Right lung (tissue), 5 donors: ENCODE data around the gene TTYH1. TPM values are rescaled to one million over a fixed set of nuclear protein-coding genes. Genes with fewer than 3 reads are reported as not detected.
A peak's percentile ranks its signal among the peaks of the same experiment; 100 is the strongest.
"Not testable (repeated sequence)": the region's sequence is repeated elsewhere in the genome, so short reads cannot be mapped to it uniquely, and the experiment has no call there.

Experiments used
- DNase-seq, 2 donors: peaks; one replicate each; pipeline ENCODE4 v3.0.0-alpha.2; 2013
- polyA plus RNA-seq, 5 donors: library from polyadenylated mRNA; unstranded; fragments of 120-200 nt; gene quantifications; one replicate each; pipeline versions ENCODE4 v1.2.1 to v1.2.3, GENCODE V29; 2013; ENCODE audit warnings: inconsistent platforms in 1 of 5, low replicate concordance in 1 of 5; ENCODE audit not compliant: insufficient read length in 5 of 5, insufficient read depth in 1 of 5

Gene TTYH1
- polyA plus RNA-seq, 5 donors, result 2.9 to 11.7 (median 4.0) TPM

DNA sequence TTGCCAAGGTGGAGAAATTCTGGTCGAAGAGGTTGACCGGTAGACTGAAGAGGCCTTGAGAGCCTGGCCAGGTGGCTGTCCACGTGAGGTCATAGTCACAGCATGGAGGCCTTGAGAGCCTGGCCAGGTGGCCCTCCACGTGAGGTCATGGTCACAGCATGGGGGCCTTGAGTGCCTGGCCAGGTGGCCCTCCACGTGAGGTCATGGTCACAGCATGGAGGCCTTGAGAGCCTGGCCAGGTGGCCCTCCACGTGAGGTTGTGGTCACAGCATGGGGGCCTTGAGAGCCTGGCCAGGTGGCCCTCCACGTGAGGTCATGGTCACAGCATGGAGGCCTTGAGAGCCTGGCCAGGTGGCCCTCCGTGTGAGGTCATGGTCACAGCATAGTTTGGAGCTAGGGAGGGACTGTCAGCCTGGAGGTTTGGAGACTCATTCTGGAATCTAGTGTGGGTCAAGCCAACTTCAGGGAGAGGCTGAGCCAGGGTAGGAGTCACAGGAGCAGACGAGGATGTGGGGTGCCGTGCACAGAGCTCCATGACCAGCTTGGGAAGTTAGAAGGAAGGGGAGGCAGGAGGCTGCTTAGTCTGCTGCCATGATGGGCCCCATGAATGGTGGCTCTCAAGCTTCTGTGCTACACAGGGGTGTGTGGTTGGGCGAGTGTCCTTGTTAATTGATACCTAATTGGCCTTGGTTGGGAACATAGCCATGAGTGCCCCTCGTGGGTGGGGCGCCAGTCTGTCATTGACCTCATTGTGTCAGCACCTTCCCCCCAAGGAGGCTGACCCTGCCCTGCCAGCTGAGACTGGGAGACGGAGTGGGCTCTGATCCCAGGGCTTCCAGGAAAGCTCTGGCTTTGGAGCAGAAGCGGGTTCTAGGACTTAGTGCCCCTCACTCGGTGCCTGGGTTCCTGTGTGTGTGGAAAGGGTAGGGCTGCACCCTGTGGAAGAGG is 44.3 kb downstream of the TTYH1 start:
- DNase-seq, result no peak

- DNase-seq, result no peak
Observed at GRCh38 chr19:54460230-54461005, 45.2 kb downstream of the TTYH1 start.

DNA sequence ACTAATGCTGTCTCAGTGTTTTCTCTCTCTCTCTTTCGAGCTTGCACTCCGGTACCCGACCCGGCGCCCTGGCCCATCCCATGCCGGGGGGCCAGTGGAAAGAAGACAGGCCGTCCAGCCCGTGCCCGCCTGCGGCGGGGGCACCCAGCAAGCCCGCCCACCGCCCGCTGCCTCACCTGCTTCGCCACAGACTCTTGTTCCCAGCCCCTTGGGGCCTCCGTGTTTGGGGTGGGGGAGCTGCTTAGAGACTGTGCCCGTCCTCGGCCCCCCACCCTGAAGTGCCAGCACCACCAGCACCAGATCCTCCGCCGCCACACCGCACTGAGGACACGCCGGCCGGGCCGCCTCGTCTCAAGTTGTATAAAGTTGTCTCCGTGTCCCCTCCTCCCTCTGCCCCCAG is 45.9 kb downstream of the TTYH1 start:
- no peak for DNase-seq

GRCh38 chr19:54461613-54462012 is 46.3 kb downstream of the TTYH1 start:
- DNase-seq, result peak; percentile 92 to 93

DNA sequence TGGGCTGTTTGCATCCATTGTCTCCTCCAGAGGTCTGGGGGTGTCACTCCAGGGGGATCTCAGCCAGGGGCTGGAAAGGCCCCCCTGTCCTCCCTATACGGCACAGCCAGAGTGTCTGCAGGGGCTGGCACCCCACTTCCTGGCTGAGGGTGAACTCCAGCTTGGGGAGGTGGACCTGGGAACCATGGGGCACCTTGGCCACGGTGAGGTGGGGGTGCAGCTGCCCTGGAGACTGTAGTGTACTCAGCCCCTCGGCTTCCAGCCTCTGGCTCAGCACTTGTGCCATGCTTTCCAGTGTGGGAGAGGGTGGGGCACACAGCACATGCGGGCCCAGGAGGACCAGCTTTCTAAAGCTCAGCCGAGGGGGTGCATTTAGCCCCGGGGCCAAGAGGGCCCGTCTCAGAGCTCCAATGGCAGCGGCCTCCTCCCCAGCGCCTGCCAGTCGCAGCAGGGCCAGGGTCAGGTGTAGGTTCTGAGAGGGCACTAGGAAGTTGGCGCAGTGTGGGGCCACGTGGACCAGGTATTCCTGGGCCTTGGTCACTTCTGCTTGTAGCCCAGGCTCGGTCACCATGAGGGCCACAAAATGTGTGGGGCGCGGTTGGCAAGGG is 46.9 kb downstream of the TTYH1 start:
- DNase-seq, result no peak

DNA sequence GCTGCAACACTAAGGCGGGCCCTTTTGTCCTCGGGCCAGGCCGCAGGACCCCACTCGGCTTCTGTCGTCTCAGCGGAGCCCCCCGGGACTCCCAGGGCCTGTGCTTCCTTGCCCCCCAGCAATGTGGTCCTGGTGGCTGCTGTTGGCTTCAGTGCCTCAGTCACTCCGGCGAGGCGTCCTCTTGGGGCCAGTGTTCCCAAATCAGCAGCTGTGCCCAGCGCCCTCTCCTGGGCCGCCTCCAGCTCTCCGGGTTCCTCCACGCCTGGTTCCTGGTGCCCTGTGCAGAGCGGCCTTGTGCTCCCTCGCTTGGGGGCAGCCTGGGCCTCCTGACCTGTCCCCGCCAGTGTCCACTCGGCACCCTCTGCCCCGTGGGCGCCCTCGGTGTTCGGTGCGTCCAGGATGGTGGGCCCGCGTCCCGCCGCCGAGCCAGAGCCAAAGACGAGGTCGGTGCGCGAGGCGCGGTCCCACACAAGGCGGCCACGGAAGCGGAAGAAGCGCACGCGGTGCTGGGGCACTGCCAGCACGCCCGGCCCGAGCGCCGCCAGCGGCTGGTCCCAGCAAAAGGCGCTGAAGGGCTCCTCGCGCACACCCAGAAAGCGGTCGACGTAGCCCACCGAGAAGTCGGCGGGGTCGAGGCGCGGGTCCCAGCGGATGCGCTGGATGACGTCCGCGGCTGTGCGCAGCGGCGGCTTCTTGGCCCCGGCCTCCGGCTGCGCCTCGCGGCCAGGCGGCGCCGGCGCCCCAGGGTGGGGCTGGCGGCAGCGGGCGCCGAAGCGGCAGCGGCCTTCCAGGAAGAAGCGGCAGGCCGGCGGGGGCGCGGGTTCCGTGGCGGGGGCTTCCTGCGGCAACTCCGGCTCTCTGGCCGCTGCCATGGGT is 47.6 kb downstream of the TTYH1 start:
- DNase-seq, result peak; percentile 66 to 79

DNA sequence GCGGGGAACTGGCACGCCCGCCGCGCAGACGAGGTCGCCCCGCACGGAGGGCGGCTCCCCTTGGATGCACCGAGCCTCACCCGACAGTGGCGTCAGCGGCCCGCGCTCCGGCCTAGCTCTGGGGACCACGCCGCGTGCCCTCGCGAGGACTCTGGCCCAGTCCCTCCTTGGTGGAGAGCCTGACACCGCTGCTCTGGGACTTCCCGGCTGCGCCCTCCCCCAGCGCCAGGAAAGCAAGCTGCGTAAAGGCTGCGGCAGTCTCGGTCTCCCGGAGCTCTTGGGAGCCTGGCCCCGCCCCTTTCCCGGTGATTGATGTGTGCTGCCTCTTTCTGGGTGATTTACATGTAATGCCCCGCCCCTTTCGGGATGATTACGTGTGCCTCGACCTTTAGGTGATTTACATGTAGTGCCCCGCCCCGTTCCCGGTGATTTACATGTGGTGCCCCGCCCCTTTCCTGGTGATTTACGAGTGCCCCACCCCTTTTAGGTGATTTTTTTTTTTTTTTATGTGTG is 48.3 kb downstream of the TTYH1 start, which contains the start of gene LENG9:
TSS of gene LENG9 (minus strand) at position 248 of the 513 bp plus-strand sequence. CDS start 252 bp downstream, outside the sequence.
- DNase-seq, result peak; percentile 95 to 96

DNA sequence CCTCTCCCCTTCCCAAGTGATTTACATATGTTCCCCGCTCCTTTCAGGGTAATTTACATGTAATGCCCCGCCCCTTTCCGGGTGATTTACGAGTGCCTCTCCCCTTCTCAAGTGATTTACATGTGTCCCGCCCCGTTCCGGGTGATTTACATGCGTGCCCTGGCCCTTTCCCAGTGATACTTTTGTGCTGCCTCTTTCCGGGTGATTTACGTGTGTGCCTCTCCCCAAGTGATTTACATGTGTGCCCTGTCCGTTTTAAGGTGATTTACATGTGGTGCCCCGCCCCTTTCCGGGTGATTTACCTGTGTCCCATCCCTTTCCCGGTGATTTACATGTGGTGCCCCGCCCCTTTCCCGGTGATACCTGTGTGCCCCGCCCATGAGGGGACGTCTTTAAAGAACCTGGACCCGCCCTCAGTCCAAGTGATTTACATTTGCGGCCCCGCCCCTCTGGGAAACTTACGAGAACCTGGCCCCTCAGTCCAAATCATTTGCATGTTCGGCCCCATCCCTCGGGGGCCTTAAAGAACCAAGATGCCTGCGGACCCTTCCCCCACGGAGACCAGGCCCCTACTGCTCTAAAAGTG is 48.9 kb downstream of the TTYH1 start:
- peak; percentile 83 to 85 for DNase-seq

DNA sequence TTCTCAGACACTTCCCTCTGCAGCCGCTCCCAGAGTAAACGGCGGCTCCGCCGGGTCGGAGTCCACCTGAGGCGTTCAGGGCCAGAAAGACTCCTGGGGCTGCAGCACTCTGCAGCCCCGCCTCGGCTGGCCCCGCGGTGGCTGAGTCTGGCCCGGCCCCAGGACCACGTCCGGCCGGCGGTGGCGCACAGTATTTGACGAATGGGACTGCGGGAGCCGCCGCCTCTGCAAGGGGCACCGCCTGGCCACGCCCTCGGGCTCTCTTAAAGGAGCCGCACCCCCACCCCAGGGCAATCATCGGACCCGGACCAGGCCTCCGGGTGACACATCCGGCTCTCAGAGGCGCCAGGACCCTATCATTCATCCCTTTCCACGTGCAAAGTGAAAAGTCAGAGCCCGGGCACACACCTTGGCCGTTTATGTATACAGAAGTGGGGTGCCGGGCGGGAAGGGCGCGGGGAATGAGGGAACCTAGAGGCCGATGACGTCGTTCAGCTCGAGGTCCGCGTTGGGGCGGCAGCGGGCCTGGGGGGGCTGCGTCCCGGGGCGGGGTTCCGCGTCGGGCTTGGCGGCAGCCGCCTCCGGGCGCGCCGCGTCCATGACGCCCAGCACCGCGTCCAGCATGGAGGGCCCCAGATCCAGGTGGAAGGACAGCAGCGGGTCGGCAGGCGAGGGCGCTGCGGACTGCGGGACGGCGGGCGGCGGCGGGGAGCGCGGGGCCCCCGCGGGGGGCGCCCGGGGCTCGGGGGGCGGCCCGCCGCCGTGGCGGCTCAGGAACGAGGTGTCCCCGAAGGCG is 49.6 kb downstream of the TTYH1 start:
- peak in 1 of 2 donors; percentile 83 for DNase-seq

GRCh38 chr19:54465426-54466109 is 50.3 kb downstream of the TTYH1 start:
- no peak for DNase-seq

DNA sequence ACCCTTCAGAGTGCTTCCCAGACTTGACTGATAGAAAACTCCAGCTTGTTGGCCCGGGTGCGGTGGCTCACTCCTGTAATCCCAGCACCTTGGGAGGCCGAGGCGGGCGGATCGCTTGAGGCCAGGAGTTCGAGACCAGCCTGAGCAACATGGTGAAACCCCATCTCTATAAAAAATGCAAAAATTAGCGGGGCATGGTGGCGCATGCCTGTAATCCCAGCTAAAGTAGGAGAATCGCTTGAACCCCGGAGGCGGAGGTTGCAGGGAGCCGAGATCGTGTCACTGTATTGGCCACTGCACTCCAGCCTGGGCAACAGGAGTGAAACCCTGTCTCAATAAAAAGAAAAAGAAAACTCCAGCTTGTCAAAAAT is 50.8 kb downstream of the TTYH1 start:
- not testable (repeated sequence) for DNase-seq

DNA sequence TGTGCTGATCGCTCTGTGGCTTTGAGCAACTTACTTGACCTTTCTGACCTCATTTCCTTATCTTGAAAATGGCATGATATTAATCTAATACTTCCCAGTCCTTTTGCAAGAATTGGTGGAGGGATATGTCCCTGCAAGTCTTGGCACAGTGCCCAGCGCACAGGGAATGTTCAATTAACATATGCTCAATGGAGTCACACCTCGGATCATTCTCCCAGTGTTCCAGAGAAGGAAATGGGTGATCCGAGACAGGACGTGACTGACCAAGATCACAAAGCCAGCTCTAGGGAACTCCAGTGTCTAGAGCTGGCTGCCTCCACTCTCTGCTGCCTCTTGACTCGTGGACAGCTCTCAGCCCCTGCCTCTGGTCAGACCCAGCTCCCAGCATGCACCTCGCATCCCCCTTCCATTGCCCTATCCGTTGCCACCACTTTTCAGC is 54.3 kb downstream of the TTYH1 start:
- no peak for DNase-seq

DNA sequence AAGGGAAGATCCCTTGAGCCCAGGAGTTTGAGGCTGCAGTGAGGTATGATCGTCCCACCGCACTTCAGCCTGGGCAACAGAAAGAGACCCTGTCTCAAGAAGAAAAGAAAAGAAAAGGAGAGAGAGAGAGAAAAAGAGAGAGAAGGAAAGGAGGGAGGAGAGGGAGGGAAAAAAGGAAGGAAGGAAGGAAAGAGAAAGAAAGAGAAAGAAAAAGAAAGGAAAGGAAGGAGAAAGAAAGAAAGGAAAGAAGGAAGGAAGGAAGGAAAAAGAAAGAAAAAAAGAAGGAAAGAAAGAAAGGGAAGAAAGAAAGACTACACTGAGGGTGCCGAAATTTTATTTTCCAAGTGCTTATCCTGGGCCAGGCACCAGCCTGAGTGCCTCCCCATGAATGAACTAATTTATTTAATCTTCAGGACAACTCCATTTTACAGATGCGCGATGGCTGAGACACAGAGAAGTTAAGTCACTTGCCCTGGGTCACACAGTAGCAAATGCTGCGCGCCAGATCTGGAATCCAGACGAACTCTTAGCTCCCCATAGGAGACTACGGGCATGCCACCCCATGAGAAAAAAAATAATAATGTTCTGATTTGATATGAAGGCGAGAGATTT is 55.1 kb downstream of the TTYH1 start:
- DNase-seq, result no peak

DNA sequence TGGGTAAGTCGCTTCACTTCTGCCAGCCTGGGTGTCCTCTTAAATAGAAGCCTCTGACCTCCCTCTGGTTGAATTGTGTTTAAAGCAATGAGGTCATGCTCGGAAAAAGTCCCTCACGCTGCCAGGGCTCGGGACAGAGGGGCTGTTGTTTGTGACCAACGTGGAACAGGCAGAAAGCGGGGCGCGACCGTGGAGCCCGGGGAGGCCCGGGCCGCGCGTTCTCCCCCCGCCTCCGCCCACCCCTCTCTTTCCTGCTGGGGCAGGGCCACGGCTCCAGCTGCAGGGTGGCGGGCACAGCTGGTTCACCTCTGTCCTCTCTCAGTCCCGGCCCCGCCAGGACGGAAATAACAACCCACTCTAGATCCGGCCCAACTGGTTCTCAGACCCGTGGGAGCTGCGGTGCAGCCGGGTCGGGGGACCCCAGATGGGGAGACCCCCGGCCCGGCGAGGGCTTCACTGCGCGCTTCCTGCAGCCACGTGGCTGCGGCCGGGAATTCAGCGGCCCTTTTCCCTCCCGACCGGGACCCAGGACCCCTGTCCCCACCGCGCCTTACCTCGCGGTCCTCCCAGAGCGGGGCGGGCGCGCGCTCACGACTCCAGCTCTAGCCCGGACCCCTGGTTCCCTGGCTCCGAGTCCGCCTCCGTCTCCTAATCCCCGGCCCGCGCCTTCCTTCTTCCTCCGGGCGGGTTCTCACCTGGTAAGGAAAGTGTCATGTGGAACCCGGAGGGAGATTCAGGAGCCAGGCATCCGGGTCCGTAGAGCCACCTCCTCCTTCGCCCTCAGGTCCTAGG is 55.9 kb downstream of the TTYH1 start:
- DNase-seq, result peak in 1 of 2 donors; percentile 52

- DNase-seq, result peak; percentile 87 to 90
Observed at GRCh38 chr19:54473071-54473891, 58.0 kb downstream of the TTYH1 start, which contains the start of gene CDC42EP5. Gene CDC42EP5 (minus strand): TSS chr19:54473296. CDS start chr19:54465547, 7,749 bp downstream.

GRCh38 chr19:54473892-54474372 is 58.7 kb downstream of the TTYH1 start:
- DNase-seq, result no peak
